Uterus (tissue), 4 donors: ENCODE results near the gene AIMP1. TPM values are rescaled to one million over a fixed set of nuclear protein-coding genes. Genes with fewer than 3 reads are reported as not detected.

Source experiments
- DNase-seq, 2 donors: peaks; one replicate each; pipeline ENCODE4 v3.0.0-alpha.2; 2019 to 2020
- H3K27ac ChIP-seq, 2 donors: fragments of 200-600 bp; sonication (generic); 1 replicate in 1 of 2; 2 replicates in 1 of 2; pipeline ENCODE4 v1.5.1; 2016 to 2018
- H3K27me3 ChIP-seq, 2 donors: fragments of 200-600 bp; sonication (generic); one replicate each; pipeline ENCODE4 v1.5.1; 2018 to 2019; ENCODE audit warnings: control low read depth in 1 of 2
- H3K36me3 ChIP-seq, 2 donors: fragments of 200-600 bp; sonication (generic); one replicate each; pipeline ENCODE4 v1.5.1; 2019; ENCODE audit warnings: control low read depth in 1 of 2
- H3K4me1 ChIP-seq, 2 donors: fragments of 200-600 bp; sonication (generic); one replicate each; pipeline ENCODE4 v1.5.1; 2018 to 2019; ENCODE audit warnings: control low read depth in 1 of 2
- H3K4me3 ChIP-seq, 2 donors: fragments of 200-600 bp; sonication (generic); 1 replicate in 1 of 2; 2 replicates in 1 of 2; pipeline ENCODE4 v1.5.1; 2018 to 2019; ENCODE audit warnings: mild to moderate bottlenecking in 1 of 2
- H3K9me3 ChIP-seq, 2 donors: fragments of 200-600 bp; sonication (generic); one replicate each; pipeline ENCODE4 v1.5.1; 2019; ENCODE audit warnings: control low read depth in 1 of 2
- POLR2A ChIP-seq, 2 donors: fragments of 450-650 bp; IDR thresholded peaks; one replicate each; pipeline ENCODE4 v1.6.1; 2016; ENCODE audit warnings: antibody characterized with exemption in 2 of 2, mild to moderate bottlenecking in 1 of 2, moderate library complexity in 1 of 2
- intact Hi-C: fragments of 100-400 bp; cut with DNase I; formaldehyde crosslinking; loops from one replicate; pipeline ENCODE4 v1.15.1; 2023; ENCODE audit warnings: low total_unique reads
- total RNA-seq, 4 donors: library from RNA; depleted of rRNA in 3 of 4; stranded (reverse); fragments of >200 nt in 3 of 4; gene quantifications; one replicate each; pipeline versions ENCODE4 v1.1.0 to v1.2.4, GENCODE V29; 2014 to 2023
- TF ChIP-seq, protein P1 (sequence below), 4 experiments: fragments of 200-600 bp in 2 of 4; fragments of 450-650 bp in 2 of 4; sonication (generic) in 2 of 4; IDR thresholded peaks; one replicate each; pipeline ENCODE4 v1.5.1; 2016 to 2019; ENCODE audit warnings: antibody characterized with exemption in 4 of 4, mild to moderate bottlenecking in 2 of 4, moderate library complexity in 1 of 4
- donor health status: DM: yes; HTN: yes; CAD: no.

Gene AIMP1
- total RNA-seq, 4 donors from 2014 or later: 15.1 to 42.4 (median 29.3) TPM

DNA sequence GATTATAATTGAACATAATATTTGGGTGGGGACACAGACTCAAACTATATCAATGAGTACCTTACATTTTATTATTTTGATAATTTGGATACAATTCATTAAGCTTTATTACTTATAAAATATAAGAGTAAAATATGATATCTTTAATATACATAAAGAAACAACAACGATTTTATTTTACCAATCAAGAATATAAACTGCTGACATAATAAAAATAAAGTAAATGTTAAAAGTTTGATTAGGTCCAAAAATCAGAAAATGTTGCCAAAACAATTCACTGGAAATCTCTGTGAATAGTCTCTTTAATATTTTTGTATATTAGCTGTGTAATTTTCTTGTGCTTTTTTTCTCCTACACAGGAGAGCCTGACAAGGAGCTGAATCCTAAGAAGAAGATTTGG is 30.8 kb downstream of the AIMP1 start:
- intact Hi-C loops: no loop called here
- Histone ChIP-seq H3K9me3 (no peaks in the 10 kb centered on the region), H3K4me3 (no peak overlapping the region), H3K36me3 (no peaks in the 10 kb centered on the region), H3K27me3 (no peaks in the 10 kb centered on the region), H3K27ac (no peak overlapping the region), H3K4me1 (no peaks in the 10 kb centered on the region)
- no peak for DNase-seq
- TF ChIP-seq, protein P1, sequence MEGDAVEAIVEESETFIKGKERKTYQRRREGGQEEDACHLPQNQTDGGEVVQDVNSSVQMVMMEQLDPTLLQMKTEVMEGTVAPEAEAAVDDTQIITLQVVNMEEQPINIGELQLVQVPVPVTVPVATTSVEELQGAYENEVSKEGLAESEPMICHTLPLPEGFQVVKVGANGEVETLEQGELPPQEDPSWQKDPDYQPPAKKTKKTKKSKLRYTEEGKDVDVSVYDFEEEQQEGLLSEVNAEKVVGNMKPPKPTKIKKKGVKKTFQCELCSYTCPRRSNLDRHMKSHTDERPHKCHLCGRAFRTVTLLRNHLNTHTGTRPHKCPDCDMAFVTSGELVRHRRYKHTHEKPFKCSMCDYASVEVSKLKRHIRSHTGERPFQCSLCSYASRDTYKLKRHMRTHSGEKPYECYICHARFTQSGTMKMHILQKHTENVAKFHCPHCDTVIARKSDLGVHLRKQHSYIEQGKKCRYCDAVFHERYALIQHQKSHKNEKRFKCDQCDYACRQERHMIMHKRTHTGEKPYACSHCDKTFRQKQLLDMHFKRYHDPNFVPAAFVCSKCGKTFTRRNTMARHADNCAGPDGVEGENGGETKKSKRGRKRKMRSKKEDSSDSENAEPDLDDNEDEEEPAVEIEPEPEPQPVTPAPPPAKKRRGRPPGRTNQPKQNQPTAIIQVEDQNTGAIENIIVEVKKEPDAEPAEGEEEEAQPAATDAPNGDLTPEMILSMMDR (IDR thresholded peaks at IDR 0.05): no peak
- TF ChIP-seq POLR2A (IDR thresholded peaks at IDR 0.05): no peak

DNA sequence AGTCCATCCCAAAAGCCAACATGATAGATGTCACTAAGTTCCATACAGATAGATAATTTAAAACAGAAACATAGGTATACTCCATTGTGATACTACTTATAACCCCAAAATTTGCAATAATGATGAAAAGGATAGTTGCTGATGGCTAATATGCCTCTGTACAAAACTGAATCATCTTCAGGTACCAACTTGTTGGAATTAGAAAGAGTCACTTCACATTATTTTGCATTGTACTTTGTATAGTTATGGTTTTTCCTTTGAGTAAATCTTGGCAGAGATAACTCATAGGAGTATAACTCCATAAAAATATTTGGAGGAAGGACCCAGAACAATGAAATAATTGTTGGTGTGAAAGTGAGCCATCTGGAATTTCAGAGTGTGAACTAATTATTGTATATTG is 34.7 kb downstream of the AIMP1 start:
- Histone ChIP-seq H3K4me1 (no peaks in the 10 kb centered on the region), H3K9me3 (no peaks in the 10 kb centered on the region), H3K36me3 (no peaks in the 10 kb centered on the region), H3K27ac (no peak overlapping the region), H3K4me3 (no peak overlapping the region), H3K27me3 (no peaks in the 10 kb centered on the region)
- TF ChIP-seq, protein P1 (IDR thresholded peaks at IDR 0.05): no peak
- TF ChIP-seq POLR2A (IDR thresholded peaks at IDR 0.05): no peak
- DNase-seq: no peak
- intact Hi-C loops: no loop called here

DNA sequence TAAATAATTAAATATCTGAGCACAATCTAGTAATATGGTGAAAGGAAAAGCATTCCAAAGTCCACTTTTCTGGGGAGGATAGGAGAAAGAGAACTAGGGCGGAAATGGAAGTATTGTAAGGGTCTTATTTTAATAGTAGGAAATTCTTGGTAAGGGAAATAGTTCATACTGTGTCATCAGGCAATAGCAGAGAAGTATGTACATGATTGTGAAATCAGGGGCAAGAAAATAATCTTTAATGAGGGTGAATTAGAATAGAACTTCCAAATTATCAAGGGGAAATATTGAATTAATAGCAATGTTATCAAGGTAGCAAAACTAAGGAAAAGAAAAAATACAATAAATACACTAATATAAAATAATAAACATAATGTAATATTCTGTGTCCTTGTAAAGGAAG is 37.4 kb downstream of the AIMP1 start:
- Histone ChIP-seq H3K27ac (no peak overlapping the region), H3K9me3 (no peaks in the 10 kb centered on the region), H3K4me3 (no peak overlapping the region), H3K36me3 (no peaks in the 10 kb centered on the region), H3K4me1 (no peaks in the 10 kb centered on the region), H3K27me3 (no peaks in the 10 kb centered on the region)
- no peak for DNase-seq
- TF ChIP-seq, protein P1 (IDR thresholded peaks at IDR 0.05): no peak
- TF ChIP-seq POLR2A (IDR thresholded peaks at IDR 0.05): no peak
- intact Hi-C loops: no loop called here

DNA sequence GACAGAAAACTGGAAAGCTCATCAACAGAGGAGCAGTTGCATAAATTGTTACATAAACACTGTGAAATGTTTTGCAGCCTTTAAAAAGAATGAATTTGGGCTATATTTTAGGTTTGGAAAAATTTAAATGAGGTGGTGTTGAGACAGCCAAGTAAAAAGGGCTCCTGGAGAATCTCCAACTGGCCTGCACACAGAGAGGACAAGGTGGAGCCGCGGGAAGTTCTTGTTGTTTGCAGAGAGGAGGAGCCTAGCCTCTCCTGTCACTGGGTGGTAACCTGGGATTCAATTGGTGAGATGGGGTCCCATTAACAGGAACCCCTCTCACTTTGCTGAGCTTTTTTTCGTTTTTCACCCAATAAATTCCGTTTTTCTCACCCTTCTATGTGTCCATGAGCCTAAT is 38.8 kb downstream of the AIMP1 start:
- Histone ChIP-seq H3K4me3 (no peak overlapping the region), H3K36me3 (no peaks in the 10 kb centered on the region), H3K27me3 (no peaks in the 10 kb centered on the region), H3K9me3 (no peaks in the 10 kb centered on the region), H3K27ac (no peak overlapping the region), H3K4me1 (no peaks in the 10 kb centered on the region)
- no peak for DNase-seq
- intact Hi-C loops: no loop called here
- no peak for TF ChIP-seq POLR2A (IDR thresholded peaks at IDR 0.05)
- TF ChIP-seq, protein P1 (IDR thresholded peaks at IDR 0.05): no peak

DNA sequence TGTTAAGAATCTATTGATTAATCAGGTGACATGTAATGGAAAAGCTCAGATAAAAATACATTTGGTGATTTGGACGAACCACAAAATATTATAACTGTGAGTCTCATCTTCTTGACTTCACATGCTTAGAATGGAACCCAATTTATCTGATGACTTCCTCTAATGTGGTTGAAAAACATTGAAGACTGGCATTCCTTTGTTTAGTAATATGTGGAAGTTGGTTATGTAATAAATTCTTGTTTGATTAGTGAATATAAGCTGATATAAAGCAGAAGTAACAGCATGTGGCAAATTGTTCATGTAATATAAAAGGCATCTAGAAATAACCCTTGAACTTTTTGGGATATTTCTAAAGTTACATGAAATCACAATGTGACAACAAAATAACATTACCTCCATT is 42.5 kb downstream of the AIMP1 start:
- H3K9me3 ChIP-seq: no peaks in the 10 kb centered on the region
- TF ChIP-seq POLR2A (IDR thresholded peaks at IDR 0.05): no peak
- TF ChIP-seq, protein P1 (IDR thresholded peaks at IDR 0.05): no peak
- no peaks in the 10 kb centered on the region for H3K4me1 ChIP-seq

More for the DNA sequence above, 42.5 kb downstream of the AIMP1 start:
- H3K36me3 ChIP-seq: no peaks in the 10 kb centered on the region
- H3K4me3 ChIP-seq: no peak overlapping the region
- intact Hi-C loops: no loop called here
- no peaks in the 10 kb centered on the region for H3K27me3 ChIP-seq
- no peak for DNase-seq
- no peak overlapping the region for H3K27ac ChIP-seq
